ENCODE measurements around the gene HGF.

HGF gene

DNA sequence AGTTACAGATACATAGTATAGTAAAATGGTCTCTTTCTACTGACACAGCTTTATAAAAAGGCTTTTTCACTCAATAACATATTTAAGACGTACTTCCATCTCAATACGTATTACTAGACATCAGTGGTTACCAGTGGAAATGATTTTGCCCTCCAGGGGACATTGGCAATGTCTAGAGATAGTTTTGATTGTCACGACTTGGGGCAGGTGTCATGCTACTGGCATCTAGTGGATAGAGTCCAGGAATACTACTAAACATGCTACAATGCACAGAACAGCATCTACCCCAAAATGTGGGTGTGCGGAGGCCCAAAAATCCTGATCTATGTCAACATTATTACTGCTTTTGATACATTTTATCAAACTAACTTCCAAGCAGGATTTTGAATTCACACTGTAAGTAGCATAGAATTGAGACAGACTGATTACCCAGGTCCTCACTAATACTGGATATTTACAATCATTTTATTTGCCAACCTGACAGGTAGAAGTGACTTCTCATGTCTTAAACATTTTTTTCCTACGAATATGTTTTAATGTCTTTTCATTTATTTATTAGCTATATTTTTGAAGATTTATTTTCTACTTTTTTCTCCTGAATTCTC, 53.8 kb downstream of the HGF start:
- no peak for DNase-seq

- no peak for DNase-seq
Measured at GRCh38 chr7:81714306-81714705, 55.5 kb downstream of the HGF start.

GRCh38 chr7:81710751-81711150, 59.1 kb downstream of the HGF start:
- DNase-seq, result no peak

DNA sequence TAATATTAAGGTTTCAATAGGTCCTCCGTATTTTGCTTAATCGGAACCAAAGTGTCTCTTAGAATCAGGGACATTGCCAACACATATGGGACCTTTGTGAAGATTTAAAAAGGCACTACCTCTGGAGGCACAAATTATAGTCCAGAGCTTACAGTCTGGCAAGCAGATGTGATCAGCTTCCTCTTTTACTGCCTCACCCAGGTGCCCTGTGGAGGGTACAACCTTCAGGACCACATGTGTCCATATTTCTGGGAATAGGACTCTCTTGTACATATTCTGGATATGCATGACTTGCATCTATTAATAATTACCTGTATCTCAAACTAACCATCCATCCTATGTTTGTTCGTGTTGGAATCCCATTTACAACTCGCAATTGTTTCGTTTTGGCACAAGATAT, 60.0 kb downstream of the HGF start:
- no peak for DNase-seq

DNA sequence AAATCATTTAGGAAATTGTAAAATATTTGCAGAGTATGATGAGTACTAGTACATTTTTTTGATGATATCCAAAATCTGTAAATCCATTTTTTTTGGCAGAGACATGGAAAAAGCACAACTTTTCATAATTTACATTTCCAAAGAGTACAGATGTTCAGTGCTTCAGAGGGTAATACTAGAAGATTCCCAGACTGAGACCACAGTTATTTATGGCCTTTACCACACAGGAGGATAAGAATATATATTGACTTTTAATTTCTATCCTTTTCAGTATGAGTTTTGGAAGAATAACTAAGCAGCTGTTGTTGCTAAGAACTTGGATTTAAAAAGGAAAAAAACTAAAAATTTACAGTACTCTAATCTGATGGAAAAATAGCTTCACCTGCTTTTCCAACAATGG, 61.9 kb downstream of the HGF start:
- DNase-seq, result no peak

GRCh38 chr7:81707196-81707595, 62.7 kb downstream of the HGF start:
- DNase-seq, result no peak

DNA sequence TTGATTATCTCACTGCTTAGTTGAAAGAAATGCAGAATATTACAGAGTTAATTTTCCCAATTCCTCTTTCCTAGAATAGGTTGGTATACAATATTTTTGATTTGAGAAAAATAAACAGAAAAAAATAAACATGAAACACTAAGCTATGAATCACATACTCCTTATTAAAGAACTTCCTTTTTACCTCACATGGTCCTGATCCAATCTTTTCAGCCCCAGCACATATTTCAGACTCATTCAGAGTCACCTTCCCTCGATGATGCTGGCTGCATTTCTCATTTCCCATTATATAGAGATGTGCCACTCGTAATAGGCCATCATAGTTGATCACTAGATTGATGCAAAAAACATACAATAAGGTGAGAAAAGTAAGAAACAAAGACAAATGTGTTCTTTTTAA, 64.6 kb downstream of the HGF start:
- DNase-seq, result no peak

DNA sequence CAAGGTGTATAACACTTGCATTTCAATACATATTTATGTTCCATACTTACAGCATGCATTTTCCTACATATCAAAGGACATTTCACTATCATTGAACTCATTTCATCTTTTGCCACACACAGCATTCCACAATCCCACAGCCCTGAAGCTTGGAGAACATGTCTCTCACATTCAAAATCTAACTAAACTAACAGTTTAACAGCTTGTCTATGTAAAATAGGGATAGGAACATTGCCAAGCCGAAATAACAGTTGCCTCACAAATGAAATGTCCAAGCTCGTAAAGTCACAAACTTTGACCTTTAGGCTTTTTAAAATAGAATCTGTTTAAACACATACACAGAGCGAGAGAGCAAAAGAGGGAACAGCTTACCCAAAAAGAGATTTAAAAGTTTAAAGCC, 65.3 kb downstream of the HGF start:
- no peak for DNase-seq

GRCh38 chr7:81698965-81699364, 70.9 kb downstream of the HGF start:
- DNase-seq, result no peak

DNA sequence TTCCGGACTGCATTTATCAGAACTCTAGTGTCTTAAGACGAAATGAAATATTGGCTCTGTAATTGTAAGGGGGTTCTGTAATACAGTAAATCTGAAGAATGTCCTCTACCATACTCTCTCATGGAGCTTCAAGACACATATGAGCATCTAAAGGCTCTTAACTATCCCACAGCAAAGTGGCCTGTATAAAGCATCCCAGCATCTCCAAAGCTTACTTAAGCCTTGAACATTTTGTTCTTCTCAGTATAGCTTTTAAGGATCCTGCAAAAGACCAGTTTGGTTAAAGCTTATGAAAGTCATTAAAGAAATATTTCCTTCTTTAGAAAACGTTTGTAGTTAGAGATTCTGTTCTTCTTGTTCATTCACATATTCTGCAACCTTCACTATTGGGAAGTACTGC, 75.1 kb downstream of the HGF start:
- DNase-seq, result no peak

DNA sequence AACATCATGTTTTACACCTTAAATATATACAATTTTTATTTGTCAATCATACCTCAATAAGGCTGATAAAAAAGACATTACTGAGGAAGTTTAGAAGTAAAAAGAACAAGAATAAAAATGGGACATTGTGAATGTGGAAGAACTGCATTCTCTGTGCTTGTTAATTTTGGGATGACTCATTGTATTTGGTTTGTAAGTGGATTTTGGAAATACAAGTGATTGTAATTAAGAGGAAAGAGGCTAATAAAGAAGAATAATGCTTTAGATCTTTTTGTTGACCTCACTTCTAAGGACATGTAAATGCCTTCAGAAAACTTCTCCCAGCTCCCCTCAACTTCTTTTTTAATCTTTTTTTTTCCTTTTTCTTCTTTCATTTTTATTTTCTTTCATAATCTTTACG, 76.0 kb downstream of the HGF start:
- DNase-seq, result no peak

DNA sequence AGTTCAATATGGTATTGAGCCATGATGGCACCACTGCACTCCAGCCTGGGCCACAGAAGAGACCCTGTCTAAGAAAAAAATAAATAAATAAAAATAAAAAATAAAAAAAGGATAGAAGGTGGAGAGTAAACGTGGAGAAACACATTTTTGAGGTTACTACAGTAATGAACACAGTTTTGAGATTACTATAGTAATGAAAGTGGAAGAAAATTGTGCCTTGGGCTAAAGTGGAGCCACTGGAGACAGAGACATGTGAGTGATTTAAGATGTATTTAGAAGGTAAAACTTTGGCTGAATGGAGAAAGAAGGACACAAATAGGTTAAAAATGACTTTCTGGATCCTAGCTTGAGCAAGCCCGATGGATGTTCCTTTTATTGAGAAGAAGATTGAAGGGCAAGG, 76.8 kb downstream of the HGF start:
- DNase-seq, result no peak

- DNase-seq, result no peak
Measured at GRCh38 chr7:81692146-81692905, 77.5 kb downstream of the HGF start.

DNA sequence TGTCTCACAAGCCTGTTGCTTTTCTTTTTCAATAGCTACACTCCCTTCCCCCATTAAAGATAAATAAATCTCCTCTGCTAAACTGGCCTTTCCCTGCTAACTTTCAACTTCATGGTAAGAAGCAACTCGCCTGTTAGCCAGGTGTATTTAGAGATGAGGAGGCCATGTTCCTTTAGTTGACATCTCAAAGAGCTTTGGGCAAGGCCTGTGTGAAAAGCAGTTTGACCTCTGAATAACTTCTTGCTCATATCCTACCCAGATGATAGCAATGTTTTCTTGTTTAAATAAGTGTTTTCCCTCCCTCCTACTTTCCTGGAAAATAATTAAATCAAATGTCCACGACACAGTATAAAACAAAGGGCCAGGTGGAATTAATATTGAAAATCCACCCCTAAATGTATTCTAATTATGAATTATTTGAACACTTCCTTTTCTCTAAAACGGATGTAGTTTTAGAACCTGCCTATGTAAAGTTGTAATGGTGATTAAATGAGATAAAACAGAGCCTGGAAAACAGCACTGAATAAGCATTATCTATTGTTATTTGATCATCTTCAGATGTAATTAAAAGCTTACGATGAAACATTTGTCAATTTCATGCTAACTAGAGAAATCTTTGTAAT, 78.5 kb downstream of the HGF start:
- no peak for DNase-seq

DNA sequence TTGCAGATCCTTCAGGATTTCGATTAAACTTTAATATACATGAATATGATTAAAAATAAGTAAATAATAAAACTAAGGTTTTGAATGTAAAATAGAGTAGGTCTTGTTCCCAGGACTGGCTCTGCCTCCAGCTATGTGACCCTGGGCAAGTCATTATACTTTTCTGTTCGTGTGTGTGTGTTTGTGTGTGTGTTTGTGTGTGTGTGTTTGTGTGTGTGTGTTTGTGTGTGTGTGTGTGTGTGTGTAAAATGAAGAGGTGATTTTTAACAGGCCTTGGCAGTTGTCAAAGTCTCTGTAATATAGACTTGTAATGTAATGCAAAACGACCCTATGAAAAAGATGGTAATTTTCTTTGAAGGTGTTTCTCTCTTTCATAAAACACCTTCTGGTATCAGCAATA, 79.2 kb downstream of the HGF start:
- DNase-seq, result no peak

DNA sequence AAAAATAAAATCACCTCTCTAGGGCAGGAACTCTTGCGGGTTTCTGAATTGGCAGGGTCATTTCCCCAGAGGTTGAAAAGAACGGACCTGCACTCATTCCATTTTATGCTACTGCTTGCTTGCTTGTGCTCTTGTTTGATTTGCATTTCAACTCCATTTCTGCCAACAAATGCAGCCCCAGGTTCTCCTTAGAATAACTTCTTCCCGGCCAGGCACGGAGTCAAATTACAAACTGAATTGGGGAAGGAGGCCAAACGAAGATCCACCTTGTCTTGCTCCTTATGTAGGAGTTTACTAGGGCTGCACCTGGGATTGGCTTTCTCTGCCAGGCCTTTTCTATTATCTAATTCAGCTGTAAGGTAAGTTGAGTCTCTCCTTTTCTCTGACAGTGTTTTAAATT, 79.6 kb downstream of the HGF start:
- no peak for DNase-seq

DNA sequence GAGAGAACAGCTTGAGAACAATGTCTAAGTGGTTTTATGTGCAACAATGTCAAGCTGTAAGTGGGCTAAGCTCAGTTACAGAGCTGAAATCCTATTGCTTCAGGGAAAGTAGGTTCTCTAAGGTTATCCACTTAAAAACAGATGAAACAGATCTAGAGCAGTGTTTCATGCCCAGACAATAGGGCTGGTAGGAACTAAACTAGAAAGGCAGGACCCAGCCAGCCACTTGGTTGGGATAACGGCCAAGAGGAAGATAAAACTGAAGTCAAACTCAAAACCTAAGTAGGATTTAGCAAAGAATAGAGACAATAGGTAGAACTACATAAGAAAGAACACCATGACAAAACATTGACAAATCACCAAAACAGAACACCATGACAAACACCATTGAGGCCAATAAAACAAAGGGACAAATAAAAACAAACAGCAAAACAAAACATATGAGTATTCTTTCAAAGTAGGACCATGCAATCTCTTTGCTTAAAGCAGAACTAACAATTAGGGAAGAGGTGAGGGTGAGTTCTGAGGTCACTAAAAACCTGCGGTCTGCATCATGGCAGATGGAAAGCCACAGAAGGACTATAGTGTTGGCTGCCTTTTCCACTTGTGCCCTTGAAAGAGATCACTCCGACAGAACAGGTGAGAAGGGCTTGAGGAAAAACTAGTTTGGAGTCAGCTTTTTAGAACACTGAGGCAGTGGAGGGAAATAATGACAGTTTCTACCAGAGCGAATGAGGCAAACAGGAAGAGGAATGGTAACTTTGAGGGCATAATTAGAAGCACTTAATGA, 81.0 kb downstream of the HGF start:
- DNase-seq, result no peak

- DNase-seq, result no peak
Measured at GRCh38 chr7:81687062-81687461, 82.8 kb downstream of the HGF start.

- DNase-seq, result no peak
Measured at GRCh38 chr7:81685270-81685868, 84.5 kb downstream of the HGF start.

DNA sequence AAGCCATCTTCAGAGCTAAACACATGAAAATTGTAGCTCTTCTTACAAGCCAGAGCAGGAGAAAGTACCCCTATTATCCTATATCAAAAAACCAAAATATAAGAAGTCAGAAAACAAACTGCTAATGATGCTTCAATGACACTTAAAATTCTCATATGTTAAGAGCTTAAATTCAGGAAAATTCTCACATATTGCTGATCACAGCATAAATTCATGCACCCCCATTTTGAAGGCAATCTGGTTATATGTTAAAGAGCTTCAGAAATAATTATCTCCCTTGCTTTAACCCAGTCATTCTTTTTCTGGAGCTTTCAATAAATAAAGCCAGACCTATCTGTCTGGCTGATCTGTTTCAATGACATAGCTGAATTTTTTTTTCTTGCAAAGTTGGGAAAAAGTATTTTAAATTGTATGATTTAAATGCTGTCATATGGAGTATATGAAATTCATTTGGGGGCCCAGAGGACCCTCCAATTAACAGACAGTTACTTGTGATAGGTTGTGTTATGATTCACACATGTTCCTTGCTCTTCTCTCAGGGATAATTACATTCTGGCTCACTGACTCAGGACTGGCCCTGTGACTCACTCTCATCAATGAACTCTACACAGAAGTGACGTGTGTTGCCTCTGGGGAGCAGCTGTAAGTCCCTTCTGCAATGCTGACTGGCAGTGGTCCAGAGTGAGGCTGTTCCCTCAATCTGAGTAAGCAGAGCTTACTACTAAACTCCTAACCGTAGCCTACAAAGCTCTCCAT, 85.2 kb downstream of the HGF start:
- DNase-seq, result no peak

DNA sequence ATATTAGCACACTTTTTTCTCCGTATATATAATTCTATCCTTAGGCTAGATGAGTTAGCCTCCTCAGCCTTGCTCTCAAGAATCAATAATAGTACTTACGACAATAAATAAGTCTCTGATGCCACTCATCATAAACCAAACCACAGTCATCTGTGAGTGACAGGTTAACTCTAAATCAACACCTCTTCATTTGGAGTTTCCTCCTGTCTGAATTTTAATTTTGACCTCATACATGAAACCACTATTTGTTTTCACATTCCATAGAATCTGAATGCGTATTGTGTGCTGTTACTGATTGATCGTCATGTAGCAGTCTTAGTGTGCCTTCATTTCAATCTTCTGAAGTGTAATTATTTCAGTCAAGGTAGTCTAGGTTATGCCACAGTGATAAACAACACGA, 85.8 kb downstream of the HGF start:
- no peak for DNase-seq

- no peak for DNase-seq
Measured at GRCh38 chr7:81682873-81683272, 87.0 kb downstream of the HGF start.

DNA sequence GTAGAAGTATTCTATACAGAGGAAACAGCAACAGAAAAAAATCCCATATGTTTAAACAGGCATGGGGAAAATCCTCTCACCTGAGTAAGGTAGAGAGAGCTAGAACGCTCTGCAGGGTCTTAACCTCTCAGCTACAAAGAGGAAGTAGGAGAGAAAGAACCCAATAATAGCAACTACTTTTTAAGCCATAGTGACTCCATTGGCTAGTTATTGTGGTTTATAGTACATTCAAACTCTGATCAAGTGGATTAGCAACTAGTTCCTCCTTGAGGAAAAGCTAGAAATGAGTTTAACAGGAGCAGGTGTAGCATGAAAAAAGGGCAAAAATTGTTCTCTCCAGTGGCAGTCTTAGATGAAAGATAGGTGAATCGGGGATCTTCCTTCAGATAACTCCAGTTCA, 89.7 kb downstream of the HGF start:
- DNase-seq, result no peak

Measured in stimulated activated naive CD4-positive, alpha-beta T cell (primary cell).